ENCODE measurements around the gene AKAP13.

The AKAP13 gene

GRCh38 chr15:85451099-85451700 lies 70.8 kb downstream of the AKAP13 start:
- 0 out of 2 replicates have a peak, but pooled peaks have one; percentile 33 for TF ChIP-seq ZNF610 (tag by site-specific recombination; IDR thresholded peaks at IDR 0.05; ENCODE audit: borderline replicate concordance)
- TF ChIP-seq ZNF169 (tag by site-specific recombination; IDR thresholded peaks at IDR 0.05), result no peak
- TF ChIP-seq TRIM28 (IDR thresholded peaks at IDR 0.05; ENCODE audit: borderline replicate concordance, low read length), result peak; percentile 98
- TF ChIP-seq ZNF549 (tag by site-specific recombination; IDR thresholded peaks at IDR 0.05), result peak; percentile 7; the same call in 1 of the 2 replicates
- no peak for TF ChIP-seq OVOL3 (tag by site-specific recombination; IDR thresholded peaks at IDR 0.05)
- TF ChIP-seq ZNF510 (tag by site-specific recombination; IDR thresholded peaks at IDR 0.05; ENCODE audit: insufficient replicate concordance), result no peak
- TF ChIP-seq SETDB1 (IDR thresholded peaks at IDR 0.05; ENCODE audit: insufficient read length, low read length), result peak; percentile 98
- TF ChIP-seq HOXC10 (CRISPR knock-in tag; IDR thresholded peaks at IDR 0.05), result no peak
- peaks cover 10% of the 10 kb centered on the region for H3K4me1 ChIP-seq (ENCODE audit: control insufficient read depth, insufficient read depth, low read length)

GRCh38 chr15:85452436-85452835 lies 72.0 kb downstream of the AKAP13 start:
- TF ChIP-seq ZNF747 (tag by site-specific recombination; IDR thresholded peaks at IDR 0.05) (no peak), CTCF (tag by site-specific recombination; IDR thresholded peaks at IDR 0.05) (no peak), KLF10 (tag by site-specific recombination; IDR thresholded peaks at IDR 0.05) (no peak)
- TF ChIP-seq, protein P1, sequence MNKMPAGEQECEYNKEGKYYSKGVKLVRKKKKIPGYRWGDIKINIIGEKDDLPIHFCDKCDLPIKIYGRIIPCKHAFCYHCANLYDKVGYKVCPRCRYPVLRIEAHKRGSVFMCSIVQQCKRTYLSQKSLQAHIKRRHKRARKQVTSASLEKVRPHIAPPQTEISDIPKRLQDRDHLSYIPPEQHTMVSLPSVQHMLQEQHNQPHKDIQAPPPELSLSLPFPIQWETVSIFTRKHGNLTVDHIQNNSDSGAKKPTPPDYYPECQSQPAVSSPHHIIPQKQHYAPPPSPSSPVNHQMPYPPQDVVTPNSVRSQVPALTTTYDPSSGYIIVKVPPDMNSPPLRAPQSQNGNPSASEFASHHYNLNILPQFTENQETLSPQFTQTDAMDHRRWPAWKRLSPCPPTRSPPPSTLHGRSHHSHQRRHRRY (tag by site-specific recombination; IDR thresholded peaks at IDR 0.05), result no peak
- ChIA-PET POLR2A (no interaction called here), CTCF (interaction anchor here (0.7 kb wide), 1 partner anchor 23 kb away, joined by 3 read pairs; no protein-coding TSS in a partner anchor)
- Histone ChIP-seq H3K9me3 (ENCODE audit: control insufficient read depth, insufficient read depth, low read depth, low read length) (peaks cover 3% of the 10 kb centered on the region; the same call in 1 of the 2 replicates), H3K4me3 (ENCODE audit: low read depth, low read length) (no peak overlapping the region), H3K36me3 (ENCODE audit: control insufficient read depth in 2 of 2, insufficient read depth in 1 of 2, low read length in 2 of 2) (no peaks in the 10 kb centered on the region), H3K4me1 (ENCODE audit: control insufficient read depth, insufficient read depth, low read length) (peaks cover 10% of the 10 kb centered on the region), H3K27ac (ENCODE audit: extremely low read depth, low read depth, low read length) (no peak overlapping the region)

More at GRCh38 chr15:85451099-85451700, 70.8 kb downstream of the AKAP13 start:
- peaks cover 3% of the 10 kb centered on the region; the same call in 1 of the 2 replicates for H3K9me3 ChIP-seq (ENCODE audit: control insufficient read depth, insufficient read depth, low read depth, low read length)
- CTCF ChIA-PET, result no interaction called here
- POLR2A ChIA-PET, result no interaction called here
- H3K27ac ChIP-seq (ENCODE audit: extremely low read depth, low read depth, low read length), result no peak overlapping the region
- no peaks in the 10 kb centered on the region for H3K36me3 ChIP-seq (ENCODE audit: control insufficient read depth in 2 of 2, insufficient read depth in 1 of 2, low read length in 2 of 2)
- no peak overlapping the region for H3K4me3 ChIP-seq (ENCODE audit: low read depth, low read length)

DNA sequence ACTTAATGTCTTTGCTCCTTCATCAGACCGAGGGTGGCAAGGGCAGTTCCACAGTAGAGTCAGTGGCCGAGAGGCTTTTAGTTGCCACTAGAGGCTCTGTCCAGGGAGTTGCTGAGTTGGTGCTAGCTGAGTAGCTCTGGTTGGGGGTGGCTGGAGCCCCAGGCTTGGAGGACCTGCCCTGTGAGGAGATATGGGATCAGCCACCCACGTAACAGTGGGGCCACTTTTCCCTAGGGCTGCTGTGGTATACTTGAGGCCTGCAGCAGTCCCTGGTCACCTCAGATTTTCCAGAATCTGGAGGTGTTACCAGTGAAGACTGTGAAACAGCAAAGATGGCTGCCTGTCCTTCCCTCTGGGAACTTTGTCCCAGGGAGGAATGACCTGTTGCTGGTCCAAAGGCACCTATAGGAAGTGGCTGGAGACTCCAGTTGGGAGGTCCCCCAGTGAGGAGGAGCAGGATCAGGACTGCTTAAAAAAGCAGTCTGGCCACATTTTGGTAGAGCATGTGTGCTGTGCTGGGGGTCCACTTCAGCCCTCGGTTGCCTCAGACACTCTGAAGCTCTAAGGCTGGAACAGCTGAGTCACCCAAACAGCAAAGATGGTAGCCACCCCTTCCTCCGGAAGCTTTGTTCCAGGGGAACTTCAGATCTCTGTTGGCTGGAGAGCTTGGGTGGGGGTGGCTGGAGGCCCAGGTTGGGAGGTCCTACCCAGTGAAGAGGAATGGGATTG lies 72.9 kb downstream of the AKAP13 start:
- no peak for TF ChIP-seq ZNF544 (tag by site-specific recombination; IDR thresholded peaks at IDR 0.05)
- TF ChIP-seq SCRT2 (tag by site-specific recombination; IDR thresholded peaks at IDR 0.05), result peak; percentile 75
- TF ChIP-seq ZFHX2 (tag by site-specific recombination; conservative IDR thresholded peaks at IDR 0.05), result 0 out of 2 replicates have a peak, but pooled peaks have one; percentile 9
- 0 out of 2 replicates have a peak, but pooled peaks have one; percentile 21 for TF ChIP-seq GLIS2 (tag by site-specific recombination; IDR thresholded peaks at IDR 0.05)
- no peak for TF ChIP-seq ZNF501 (tag by site-specific recombination; IDR thresholded peaks at IDR 0.05)
- H3K4me1 ChIP-seq (ENCODE audit: control insufficient read depth, insufficient read depth, low read length), result peaks cover 13% of the 10 kb centered on the region
- H3K4me3 ChIP-seq (ENCODE audit: low read depth, low read length), result no peak overlapping the region
- POLR2A ChIA-PET, result interaction anchor here (1.0 kb wide), 1 partner anchor 73 kb away, joined by 4 read pairs; the partner anchor contains the start of gene AKAP13
- CTCF ChIA-PET, result interaction anchor here (1.0 kb wide), 1 partner anchor 122 kb away, joined by 3 read pairs; no protein-coding TSS in a partner anchor
- no peaks in the 10 kb centered on the region for H3K36me3 ChIP-seq (ENCODE audit: control insufficient read depth in 2 of 2, insufficient read depth in 1 of 2, low read length in 2 of 2)
- no peak overlapping the region for H3K27ac ChIP-seq (ENCODE audit: extremely low read depth, low read depth, low read length)
- peaks cover 3% of the 10 kb centered on the region; the same call in 1 of the 2 replicates for H3K9me3 ChIP-seq (ENCODE audit: control insufficient read depth, insufficient read depth, low read depth, low read length)

Measured in HEK293 (cell line).